GM18502 (cell line): ENCODE measurements around the gene DSCAM.

Experiments
- ATAC-seq: cut with Tn5 transposase; IDR thresholded peaks from one replicate; pipeline ENCODE4 v1.9.1; 2021; ENCODE audit warnings: mild to moderate bottlenecking; ENCODE audit not compliant: unreplicated experiment, poor library complexity

The DSCAM gene

DNA sequence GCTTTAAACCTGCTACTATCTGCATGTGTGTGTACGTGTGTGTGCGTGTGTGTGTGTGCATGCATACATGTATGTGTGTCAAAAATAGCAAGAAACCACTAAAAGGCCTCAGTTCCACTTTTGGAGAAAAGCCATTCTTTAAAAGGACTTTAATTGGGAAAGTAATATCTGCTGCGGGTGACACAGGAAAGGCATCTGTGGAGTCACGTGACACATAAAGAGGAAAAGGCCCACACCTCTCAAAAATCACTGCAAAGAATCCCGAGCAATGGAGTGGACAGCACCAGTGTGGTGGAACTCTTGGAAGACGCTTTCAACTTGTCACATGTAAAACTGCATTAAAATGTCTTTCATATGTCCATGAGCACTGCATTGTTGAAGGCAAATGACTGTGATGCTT is 63.6 kb downstream of the DSCAM start:
- ATAC-seq: no peak

DNA sequence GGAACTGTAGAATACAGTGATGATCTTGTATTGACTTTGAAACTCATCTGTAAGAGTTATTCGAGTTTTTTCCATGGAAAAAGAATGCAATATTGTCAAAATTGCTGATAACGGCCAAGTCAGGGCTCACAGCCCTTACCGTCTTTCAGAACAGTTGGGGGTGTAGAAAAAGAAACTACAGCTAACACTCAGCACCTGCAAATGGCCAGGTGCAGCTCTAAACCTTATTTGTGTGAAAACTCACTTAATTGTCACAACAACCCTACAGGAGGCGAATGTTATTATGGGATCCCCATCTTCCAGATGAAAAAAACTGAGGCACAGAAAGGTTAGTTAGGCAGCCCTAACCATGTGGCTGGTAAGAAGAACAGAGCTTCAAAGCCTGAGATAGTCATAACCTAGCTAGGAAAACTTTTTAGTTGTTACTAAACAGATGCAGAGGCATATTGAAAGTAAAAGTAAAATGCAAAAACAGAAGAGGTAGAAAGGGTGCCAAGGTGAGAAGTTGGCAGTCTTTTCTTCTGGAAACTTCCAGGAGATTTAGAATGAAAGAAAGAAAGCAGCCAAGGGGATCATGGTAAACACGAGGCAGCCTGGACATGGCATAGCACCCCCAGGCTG is 76.4 kb downstream of the DSCAM start:
- ATAC-seq: no peak

DNA sequence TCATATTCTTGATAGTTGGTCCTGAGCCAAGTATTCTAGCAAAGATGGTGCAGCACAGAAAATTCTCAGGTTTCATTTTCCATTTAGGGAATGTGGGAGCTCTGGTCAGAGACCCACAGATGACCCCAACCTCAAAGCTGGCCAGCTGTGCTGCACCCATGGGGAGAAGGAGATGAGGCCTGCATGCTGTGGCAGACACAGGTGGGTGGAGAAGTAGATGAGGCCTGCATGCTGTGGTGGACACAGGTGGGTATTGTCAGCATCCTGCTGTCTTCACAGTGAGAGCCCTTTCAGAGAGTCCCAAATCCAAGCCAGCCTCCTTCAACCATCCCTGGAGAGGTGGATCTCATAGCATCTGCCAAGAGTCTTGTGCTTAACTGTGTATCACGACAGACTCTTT is 77.7 kb downstream of the DSCAM start:
- ATAC-seq: no peak

DNA sequence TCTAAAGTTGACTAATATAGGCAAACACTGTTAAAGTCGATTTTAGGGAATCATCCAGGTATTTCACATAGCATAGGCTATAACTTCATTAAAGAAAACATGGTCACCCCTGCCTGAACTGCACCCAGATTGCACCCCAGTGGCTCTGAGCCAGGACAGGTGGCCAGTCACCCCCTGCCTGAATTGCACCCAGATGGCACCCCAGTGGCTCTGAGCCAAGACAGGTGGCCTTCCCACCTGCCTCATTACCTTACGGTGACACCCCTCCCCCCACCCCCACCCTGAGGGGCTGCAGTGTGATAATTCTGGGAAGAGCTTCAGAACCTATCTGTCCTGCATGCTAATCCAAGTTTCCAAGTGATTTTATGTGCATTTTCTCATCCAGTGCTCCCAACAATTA is 78.9 kb downstream of the DSCAM start:
- ATAC-seq: no peak

DNA sequence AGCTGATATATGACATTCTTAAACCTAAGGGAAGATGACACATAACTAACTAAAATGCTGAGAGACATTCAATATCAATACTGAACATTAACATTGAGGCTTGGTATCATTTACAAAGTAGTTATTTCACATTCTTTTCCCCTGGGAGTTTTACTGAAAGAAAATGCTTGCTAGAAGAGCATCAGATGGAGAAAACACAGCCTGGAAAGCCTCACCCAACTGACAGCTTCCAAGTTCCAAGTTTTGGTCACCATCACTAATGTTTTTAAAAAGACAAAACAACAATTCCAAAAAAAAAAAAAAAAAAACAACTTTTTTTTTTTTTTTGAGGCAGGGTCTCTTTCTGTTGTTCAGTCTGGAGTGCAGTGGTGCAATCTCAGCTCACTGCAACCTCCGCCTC is 80.6 kb downstream of the DSCAM start:
- ATAC-seq: no peak

DNA sequence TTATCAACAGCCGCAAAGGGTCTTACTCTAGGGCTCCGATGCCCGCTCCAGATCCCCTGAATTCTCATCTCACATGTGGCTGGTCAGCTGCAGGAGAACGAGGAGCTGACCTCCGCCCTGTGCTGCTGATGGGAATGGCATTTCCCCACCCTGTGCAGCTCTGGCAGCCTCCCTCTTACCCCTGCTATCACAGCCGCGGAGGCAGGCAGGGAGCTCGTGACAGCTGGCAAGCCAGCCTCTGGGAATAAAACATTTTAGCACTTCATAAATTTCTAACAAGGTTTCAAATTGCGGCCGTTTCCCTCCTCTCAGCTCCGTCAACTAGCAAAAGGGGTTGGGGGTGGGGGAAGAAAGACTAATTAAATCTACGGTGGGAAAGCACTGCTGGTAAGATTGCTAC is 81.1 kb downstream of the DSCAM start:
- no peak for ATAC-seq

DNA sequence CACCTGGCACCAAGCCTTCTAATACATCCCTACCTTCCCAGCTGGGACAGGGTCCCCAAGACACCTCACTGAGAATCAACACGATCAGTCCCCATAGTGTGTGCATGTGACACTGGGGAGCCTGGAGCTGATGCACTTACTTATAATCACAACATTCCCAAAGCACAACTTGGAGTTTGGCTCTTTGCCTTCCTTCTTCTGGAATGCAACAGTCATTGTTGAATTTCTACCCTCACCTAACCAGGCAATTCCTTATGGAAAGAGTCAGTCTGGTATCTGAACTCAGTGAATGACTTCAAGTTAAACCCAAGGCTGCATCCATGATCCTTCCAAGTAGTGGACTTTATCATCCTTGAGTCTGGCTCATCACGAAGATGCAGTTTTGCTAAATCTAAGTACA is 86.1 kb downstream of the DSCAM start:
- no peak for ATAC-seq

DNA sequence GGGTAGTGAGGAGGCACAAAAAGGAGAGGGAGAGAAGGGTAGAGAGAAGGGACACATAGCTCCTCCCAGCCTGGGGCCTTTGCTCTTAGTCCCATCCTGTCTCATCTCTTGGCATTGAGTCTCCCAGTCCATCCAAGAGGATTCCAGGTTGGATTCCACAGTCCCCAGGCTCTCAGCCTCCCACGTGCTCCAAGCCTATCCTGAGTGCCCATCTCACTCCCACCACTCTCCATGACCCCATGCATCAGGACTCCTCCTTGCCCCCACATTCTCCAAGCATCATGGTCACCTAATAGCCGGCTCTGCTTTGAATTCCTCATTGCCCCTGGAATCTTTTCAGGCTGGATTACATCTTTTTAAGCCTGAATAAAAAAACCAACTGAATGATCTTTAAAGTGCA is 87.9 kb downstream of the DSCAM start:
- ATAC-seq: no peak

DNA sequence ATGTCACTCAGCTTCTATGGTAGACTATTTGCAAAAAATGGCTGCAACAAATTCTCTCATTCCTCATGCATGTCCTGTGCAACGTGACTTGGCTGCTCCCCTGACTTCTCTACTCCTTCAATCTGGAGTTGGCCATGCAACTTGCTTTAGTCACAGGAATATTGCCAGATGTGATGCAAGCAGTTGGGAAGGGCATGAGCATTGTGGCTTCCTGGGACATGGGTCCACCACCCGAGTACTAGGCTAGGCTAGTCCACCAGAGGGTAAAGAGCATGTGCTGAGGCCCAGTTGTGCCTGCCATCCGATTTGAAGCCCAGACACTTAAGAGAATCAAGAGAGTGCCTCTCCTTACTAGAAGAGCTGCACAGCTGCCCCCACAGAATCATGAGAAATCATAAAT is 89.6 kb downstream of the DSCAM start:
- no peak for ATAC-seq

DNA sequence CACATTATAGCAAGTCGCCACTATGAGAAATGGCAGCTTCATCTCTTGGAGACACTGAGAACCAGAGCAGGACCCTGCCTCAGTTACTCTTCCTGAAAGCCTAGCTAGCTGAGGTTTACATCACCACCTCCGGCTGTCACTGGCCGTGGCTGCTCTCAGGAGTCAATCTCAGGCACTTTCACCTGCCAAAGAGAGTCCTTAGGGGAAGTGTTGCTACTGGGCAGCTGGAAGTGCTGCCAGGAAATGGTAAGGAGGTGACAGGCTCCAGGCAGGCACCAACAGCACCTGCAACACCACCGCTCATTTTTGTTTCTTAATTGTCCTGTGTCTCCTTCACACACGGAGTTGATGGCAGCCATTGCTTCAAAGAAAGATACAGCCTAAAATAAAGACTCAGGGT is 92.5 kb downstream of the DSCAM start:
- ATAC-seq: no peak

DNA sequence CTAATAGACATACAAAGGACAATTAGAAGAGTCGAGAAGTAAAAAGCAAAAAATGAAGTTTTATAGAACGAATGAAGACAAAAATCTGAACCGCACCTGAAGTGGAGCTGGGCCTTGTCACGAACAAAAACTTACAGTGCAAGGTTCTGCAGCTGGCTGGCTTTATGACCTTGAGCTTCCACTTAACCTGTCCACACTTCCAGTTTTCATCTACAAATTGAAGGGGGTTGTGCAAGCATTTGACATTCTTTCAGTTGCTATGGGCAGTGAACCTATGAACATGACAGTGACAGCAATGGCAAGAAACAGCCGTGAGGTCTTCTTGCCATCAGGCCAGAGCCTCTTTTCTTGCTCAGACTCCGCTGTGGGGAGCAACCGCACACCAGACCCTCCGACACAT is 93.2 kb downstream of the DSCAM start:
- ATAC-seq: no peak

DNA sequence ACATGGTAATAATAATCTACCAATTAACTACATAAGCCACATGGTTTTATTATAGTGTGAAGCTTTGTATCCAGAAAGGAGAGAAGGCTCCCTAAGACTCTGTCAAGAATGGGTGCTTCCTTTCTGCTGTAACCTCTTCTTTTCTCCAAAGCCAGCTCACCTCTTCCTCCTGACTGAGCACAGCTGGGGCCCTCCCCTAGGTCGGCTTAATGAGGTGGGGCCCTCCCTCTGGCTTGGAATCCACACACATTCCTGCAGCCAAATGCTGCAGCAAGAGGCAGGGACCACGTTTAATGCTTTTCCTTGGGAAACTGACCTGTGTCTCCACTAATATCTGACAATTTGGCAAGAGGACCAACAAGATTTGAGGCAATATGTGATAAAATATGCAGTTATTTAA is 94.8 kb downstream of the DSCAM start:
- no peak for ATAC-seq

DNA sequence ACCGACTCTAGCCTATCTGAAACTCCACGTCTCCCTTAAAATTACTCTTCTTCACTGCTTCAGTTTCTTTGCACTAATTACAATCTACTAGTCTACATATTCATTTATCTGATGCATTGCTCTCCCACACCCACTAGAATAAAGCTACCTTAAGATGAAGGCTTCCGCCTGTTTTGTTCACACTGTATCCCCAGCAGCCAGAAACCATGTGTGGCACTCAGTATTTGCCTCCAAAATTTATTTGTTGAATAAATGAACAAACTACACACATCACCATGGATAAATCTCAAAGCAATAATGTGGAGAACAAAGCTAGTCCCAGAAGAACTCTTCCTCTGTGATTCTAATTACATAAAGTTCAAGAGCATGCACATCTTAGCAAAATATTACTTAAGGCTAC is 95.7 kb downstream of the DSCAM start:
- ATAC-seq: no peak

DNA sequence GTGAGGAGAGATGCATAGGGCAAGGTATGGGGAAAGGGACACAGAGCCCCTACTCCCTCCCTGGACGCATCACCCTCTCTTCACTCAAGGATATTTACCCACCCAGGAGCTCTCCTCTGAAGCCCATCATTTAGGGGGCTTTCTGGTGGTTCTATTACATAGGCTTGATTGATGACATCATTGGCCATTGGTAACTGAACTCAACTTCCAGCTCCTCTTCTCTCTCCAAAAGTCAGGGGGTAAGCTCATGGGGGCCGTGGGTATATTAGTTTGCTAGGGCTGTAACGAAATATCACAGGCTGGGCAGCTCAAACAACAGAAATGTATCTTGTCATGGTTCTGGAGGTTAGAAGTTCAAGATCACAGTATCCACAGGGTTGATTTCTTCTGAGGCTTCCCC is 110.8 kb downstream of the DSCAM start:
- ATAC-seq: no peak

DNA sequence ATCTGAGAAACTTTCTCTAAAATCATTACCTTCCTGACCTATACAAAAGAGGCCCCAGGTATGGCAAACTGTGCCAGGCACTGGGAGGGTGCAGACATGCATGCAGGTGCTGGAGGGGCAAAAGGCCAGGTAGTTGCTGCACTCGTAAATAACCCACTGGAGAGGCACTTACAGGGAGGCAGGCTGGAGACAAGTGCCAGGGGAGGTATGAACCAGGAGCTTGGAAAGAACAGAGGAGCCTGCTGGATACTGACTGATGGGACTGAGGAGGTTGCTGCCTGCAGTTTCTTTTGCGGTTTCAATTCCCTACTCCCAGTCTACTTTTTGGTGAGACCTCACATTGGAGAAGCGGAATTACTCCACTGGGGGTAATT is 113.9 kb downstream of the DSCAM start:
- no peak for ATAC-seq

DNA sequence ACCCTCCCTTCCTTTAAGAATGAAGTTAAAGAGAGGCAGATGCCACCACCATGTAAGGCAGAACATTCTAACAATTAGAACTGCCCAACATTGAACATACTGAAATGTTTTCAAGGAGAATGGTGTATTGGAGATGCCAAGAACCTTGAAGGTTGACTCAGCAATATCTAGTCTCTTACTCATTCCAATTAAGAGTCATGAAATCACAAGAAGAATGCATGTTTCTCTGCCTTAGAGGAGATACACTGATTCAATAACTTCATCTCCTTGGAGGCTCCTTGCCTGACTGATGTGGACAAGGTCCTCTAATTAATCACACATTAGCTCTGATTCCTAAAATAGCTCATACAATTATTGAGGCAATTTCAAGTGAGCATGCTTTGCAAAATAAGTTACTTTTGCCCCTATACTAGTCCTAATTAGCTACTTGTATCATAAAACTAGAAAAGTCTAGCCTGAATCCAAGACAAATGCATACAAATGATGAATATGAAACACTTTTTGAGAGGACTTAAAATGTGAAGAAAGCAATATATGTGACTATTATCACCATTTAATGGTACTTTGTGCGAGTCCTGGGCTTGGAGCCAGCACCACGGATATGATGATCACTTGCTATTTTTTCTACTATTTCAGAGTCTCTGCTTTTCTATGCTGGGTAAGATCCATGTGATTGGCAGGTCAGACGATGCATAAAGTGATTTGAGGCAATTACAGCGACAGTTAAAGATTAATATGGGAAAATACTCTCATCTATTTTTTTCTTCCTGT is 114.5 kb downstream of the DSCAM start:
- no peak for ATAC-seq

DNA sequence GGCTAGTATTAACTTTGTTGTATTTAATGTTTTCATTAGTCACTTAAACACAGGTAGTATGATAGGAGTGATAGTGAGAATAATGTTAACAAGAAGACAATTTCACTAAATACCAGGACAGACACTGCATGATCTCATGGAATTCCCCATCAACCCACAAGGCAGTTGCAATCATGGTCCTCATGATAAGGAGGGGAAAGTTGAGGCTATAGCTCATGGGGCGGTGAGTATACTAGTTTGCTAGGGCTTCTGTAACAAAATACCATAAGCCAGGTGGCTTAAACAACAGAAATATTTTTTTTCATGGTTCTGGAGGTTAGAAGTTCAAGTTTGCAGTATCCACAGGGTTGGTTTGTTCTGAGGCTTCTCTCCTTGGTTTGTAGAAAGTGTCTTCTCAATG is 115.8 kb downstream of the DSCAM start:
- no peak for ATAC-seq

DNA sequence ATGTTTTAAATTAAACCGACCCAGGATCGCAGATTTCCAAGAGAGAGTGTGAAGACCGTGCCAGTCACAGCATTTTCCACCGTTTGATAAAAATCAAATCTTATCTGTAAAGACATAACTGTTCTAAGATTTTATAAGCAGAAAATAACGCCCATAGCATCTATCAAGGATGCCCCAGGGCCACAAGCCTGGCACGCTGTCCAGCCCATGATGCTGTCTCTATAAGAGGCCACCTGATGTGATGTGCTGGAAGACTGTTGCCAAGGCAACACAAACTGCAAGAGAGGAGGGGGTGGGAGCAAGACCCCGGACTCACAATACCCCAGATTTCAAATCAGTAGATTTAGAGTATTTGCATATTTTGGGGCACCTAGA is 116.5 kb downstream of the DSCAM start:
- ATAC-seq: no peak

DNA sequence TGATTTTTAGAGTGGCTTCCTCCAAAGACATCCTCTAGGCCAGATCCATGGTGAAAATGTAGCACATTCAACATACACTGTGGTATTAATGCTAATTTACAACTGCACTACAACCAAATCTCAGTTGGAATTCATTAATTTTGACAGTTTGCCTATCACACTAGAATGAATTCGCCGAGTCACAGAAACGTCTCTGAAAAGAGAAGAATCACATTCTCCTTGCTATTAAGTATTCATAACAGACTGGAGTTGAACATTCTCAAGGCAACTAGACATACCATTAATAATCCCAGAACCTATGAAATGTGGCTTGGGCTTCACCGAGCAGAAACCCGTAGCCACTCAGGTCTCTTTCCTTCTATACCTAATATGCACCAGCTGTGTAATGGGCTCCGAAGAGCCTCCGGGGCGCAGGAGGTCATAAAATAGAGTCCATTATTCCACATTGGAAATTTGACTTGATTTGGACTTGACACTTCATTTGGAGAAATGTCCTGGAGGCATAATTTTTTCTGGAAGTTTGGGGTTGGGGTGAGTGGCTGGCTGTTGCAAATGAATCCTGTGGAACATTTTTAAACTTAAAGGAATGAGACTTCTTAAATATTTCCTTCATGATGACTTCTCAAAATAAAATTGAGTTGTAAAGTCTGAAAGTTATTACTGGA is 117.1 kb downstream of the DSCAM start:
- ATAC-seq: no peak

DNA sequence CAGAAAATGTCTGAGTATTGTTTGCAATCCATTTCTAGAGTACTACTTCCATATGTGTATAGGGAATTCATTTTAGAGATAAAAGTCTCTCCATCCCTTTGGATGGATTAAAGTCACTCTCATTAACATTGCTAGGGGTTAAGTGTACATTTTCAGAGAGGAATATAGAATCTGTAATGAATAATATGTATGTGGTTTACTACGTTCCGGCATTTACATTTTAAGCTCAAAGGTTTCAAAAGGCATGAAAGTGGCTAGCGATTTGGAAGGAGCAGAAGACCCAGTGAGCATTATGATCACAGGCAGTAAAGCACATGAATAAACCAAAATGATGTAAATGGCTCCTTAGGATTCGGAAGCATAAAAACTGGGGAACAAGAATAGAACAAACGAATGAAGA is 123.0 kb downstream of the DSCAM start:
- no peak for ATAC-seq

DNA sequence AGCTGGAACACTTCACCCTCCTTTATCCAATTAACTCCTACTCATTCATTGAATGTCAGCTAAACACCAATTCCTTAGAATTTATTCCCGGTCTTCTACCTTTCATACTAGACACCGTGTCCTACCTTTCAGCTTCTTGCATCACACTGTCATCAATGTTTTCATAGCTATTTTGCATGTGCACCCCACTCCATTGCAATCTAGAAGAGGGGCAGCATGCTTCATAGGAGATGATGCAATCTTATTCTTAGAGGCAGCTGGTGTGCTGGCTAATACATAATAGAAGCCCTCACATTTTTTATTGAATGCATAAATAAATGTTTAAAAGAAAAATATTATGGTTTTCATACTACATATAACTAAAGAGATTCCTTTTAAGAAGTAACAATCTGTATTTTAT is 123.6 kb downstream of the DSCAM start:
- ATAC-seq: no peak

DNA sequence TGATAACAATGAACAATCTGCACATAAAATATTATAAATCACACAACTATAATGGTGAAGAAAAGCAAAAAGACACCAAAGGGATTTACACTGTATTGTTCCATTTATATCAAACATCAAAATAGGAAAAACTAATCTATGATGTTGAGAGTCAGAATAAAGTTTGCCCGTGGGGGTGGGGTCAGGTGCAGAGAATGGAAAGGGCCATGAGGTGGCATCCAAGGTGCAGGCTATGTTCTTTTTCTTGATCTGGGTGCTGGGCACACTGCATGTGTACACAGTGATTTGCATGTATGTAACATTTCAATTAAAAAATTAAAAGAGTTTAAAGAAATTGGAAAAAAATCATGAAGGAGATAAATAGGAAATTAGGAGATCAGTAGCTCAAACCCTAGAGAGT is 127.3 kb downstream of the DSCAM start:
- ATAC-seq: no peak
